Jurkat, Clone E6-1 (cell line): ENCODE measurements around the gene DNAJC21.
A peak's percentile ranks its signal among the peaks of the same experiment; 100 is the strongest.
"Not testable (repeated sequence)": the region's sequence is repeated elsewhere in the genome, so short reads cannot be mapped to it uniquely, and the experiment has no call there.

Source experiments
- DNase-seq: peaks from one replicate; pipeline ENCODE4 v3.0.0-alpha.2; 2011; ENCODE audit warnings: low read depth, low spot score
- H3K4me3 ChIP-seq: 2 replicates; pipeline ENCODE4 v1.5.1; 2011; ENCODE audit warnings: mild to moderate bottlenecking, low read length, control low read depth, moderate library complexity

DNAJC21 gene

DNA sequence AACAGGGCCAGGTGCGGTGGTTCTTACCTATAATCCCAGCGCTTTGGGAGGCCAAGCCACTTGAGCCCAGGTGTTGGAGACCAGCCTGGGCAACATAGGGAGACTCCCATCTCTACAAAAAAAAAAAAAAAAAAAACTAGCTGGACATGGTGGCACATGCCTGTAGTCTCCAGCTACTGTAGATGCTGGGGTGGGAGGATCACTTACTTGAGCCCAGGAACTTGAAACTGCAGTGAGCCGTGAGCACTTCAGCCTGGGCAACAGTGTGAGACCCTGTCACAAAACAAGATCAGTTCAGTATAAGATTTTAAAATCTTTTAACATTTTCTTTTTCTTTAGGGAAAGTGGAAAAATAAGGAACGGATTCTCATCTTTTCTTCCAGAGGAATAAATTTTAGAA, 11.3 kb upstream of the DNAJC21 start:
- no peak overlapping the region for H3K4me3 ChIP-seq
- DNase-seq: no peak

- no peak for DNase-seq
- no peak overlapping the region for H3K4me3 ChIP-seq
Observed at GRCh38 chr5:34919077-34919476, 10.3 kb upstream of the DNAJC21 start.

GRCh38 chr5:34923256-34923655, 6.1 kb upstream of the DNAJC21 start:
- DNase-seq, H3K4me3 ChIP-seq: not testable (repeated sequence)

DNA sequence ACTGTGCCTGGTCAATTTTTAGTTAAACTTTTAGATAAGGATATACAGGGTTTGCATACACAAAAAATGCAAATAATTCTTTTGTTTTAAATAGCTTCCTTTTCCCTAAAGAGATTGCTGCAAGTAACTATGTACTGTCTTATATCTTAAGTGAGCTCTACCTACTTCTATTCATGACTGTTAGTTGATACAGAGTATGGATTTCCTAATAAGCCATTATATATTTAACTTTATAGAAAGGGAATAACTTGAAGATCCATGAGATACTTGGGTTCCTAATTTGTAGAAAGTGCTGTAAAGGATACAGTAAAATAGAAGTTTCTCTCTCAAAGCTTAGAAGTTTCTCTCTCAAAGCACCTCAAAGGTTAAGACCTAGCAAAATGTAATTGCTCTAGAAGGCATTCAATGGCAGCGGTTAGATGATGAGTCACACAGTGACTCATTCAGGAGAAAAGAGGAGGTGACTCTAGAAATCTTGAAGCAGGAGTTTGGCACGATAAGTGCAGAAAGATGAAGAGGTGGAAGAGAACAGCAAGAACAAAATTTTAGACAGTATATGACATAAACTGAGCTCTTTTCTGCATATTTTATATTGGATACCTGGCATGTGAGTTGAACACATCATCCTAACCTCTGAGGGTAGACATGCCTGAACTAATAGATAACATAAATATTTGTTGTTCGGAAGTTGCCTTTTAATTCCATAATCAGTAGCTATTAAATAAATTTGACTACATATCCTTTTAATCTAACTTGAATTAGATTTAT, 5.5 kb upstream of the DNAJC21 start:
- DNase-seq: no peak
- no peak overlapping the region for H3K4me3 ChIP-seq

DNA sequence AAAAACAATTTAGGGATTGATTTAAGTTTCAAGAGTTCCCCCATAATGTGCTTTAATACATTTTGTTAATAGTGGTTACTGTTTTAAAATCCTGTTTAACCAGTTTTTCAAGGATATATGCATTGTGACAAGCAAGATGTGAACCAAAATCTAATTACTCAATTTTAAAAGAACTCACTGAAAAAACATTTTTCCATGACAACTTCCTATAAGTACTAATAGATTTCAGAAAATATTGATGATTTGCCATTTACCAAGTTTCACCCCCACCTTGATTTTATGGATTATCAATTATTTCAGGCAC, 4.9 kb upstream of the DNAJC21 start:
- no peak for DNase-seq
- H3K4me3 ChIP-seq: no peak overlapping the region

- DNase-seq: no peak
Observed at GRCh38 chr5:34926318-34926888, 3.0 kb upstream of the DNAJC21 start.

GRCh38 chr5:34927785-34928184, 1.6 kb upstream of the DNAJC21 start:
- no peak for DNase-seq
- no peak overlapping the region for H3K4me3 ChIP-seq

More at GRCh38 chr5:34926318-34926888, 3.0 kb upstream of the DNAJC21 start:
- H3K4me3 ChIP-seq: no peak overlapping the region

- no peak overlapping the region for H3K4me3 ChIP-seq
- no peak for DNase-seq
Observed at GRCh38 chr5:34928267-34928666, 1.1 kb upstream of the DNAJC21 start.

- H3K4me3 ChIP-seq: peak overlapping the region; percentile 89
- peak; percentile 64 for DNase-seq
Observed at GRCh38 chr5:34929720-34930461, 532 bp downstream of the DNAJC21 start.

GRCh38 chr5:34930462-34930844, 1.1 kb downstream of the DNAJC21 start:
- H3K4me3 ChIP-seq: peak overlapping the region; percentile 89
- no peak for DNase-seq

DNA sequence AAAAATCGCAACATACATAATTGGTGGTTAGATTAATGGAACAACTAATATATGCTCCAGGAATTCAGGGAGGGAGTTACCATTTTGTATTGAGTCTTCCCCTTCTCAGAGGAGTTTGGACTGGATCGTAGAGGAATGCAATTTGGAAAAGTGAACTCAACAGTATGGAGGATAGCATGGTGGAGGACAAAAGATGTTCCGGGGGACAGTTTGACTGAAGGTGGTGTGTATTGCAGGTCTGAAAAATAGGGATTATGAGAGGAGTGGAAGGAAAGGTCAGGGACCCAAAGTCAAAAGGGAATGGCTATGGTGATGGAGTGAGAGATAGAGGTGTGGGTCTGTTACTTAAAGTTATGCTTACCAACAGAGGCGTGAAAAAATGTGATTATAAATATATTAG, 1.5 kb downstream of the DNAJC21 start:
- no peak for DNase-seq
- peak overlapping the region; percentile 89 for H3K4me3 ChIP-seq

GRCh38 chr5:34932947-34933346, 3.6 kb downstream of the DNAJC21 start:
- H3K4me3 ChIP-seq: no peak overlapping the region
- DNase-seq: no peak

DNA sequence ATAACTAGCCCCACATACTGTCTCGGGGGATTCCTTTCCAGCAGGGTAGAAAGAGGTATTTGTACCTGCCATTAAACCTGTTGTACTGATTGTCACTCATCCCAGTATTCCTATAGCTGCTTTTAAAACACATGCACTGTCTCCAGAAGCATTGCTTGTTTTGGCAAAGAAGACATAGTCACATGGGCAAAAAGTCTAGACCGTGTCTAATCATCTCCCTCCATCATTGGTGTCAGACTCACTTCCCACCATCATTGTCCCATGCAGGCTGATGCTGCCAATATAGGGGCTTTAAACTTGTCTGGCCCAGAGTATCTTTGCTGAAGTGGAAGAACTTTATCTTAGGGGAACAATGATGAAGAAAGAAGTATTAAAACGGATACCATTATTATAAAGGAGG, 12.6 kb downstream of the DNAJC21 start:
- H3K4me3 ChIP-seq: no peak overlapping the region
- no peak for DNase-seq

GRCh38 chr5:34944044-34944443, 14.7 kb downstream of the DNAJC21 start:
- H3K4me3 ChIP-seq: no peak overlapping the region
- no peak for DNase-seq

DNA sequence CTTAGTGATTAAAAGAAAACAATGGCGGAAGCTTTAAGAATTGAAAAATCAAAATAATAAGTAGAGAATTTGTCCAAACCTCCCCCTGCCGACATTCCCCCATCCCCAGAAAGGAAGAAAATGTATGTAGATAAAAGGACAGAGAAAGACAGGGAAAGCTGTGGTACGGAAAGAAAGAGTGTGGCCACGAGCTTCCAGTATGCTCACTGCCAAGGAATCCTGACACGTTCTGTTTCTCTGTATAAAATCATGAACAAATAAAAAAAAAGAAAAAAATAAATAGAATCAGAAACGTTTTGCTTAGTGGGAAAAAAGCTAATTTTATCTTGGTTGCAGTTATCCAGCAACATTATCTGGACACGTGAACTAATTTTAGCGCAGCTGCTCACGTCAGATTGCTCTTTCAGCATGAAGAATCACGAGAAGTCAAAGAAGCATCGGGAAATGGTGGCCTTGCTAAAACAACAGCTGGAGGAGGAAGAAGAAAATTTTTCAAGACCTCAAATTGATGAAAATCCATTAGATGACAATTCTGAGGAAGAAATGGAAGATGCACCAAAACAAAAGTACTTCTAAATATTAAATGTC, 15.2 kb downstream of the DNAJC21 start:
- DNase-seq: no peak
- no peak overlapping the region for H3K4me3 ChIP-seq

DNA sequence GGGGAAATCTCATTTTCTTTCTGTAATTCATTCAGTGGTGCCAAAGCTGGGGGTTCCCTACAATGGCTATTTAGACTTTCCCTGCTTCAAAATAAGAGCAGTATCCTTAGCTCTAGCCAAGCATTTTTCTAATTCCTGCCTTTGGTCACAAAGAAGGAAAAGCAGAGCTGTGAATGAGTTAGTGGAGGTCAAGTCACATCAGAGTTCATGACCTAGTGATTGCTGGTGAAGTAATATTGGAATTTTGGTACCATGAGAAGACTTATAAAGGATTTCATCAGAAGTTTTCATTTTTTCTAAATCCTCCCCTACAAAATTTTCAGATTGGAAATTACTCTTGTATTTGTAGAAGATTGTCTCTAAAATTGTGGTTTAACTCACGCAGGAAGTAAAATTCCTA, 28.0 kb downstream of the DNAJC21 start:
- H3K4me3 ChIP-seq: no peak overlapping the region
- DNase-seq: no peak

GRCh38 chr5:34957857-34958690, 28.7 kb downstream of the DNAJC21 start:
- no peak overlapping the region for H3K4me3 ChIP-seq
- no peak for DNase-seq

- no peak for DNase-seq
Observed at GRCh38 chr5:34959323-34959722, 30.0 kb downstream of the DNAJC21 start.

GRCh38 chr5:34967540-34967939, 38.2 kb downstream of the DNAJC21 start:
- no peak for DNase-seq
- H3K4me3 ChIP-seq: no peak overlapping the region

More at GRCh38 chr5:34959323-34959722, 30.0 kb downstream of the DNAJC21 start:
- no peak overlapping the region for H3K4me3 ChIP-seq
